Panc1 (cell line): ENCODE measurements around the gene TRMT11. TPM values are rescaled to one million over a fixed set of nuclear protein-coding genes. Genes with fewer than 3 reads are reported as not detected.

Experiments used
- ATAC-seq: fragments of 200-7000 bp; cut with Tn5 transposase; 2 replicates; pipeline ENCODE4 v1.9.1; 2020; ENCODE audit warnings: mild to moderate bottlenecking, moderate library complexity
- BruUV-seq: library from RNA; stranded (reverse); fragments of 400-500 nt; replicated peaks from 2 replicates; lab custom pipeline; 2021; lab: Mats Ljungman, UMichigan
- CTCF ChIA-PET: fragments of 300-600 bp; sonication (Branson Sonifier 250); formaldehyde crosslinking; loops from one replicate; lab custom pipeline; 2022; ENCODE audit warnings: antibody characterized with exemption; lab: Charles Lee
- POLR2A ChIA-PET: fragments of 300-600 bp; sonication (Branson Sonifier 250); formaldehyde crosslinking; loops from one replicate; lab custom pipeline; 2022; ENCODE audit warnings: antibody characterized with exemption; lab: Charles Lee
- DNase-seq: peaks from one replicate; pipeline ENCODE4 v3.0.0-alpha.2; 2010; ENCODE audit warnings: low read depth, low spot score
- H3K27ac ChIP-seq: 2 replicates; pipeline ENCODE4 v1.5.1; 2011; ENCODE audit warnings: mild to moderate bottlenecking, low read length, inconsistent platforms
- H3K27me3 ChIP-seq: fragments of 200-500 bp; sonication (Bioruptor generic); 2 replicates; pipeline ENCODE4 v1.6.0; 2014; ENCODE audit warnings: low read length, inconsistent platforms; ENCODE audit not compliant: control insufficient read depth, insufficient read depth
- H3K36me3 ChIP-seq: fragments of 200-500 bp; sonication (Bioruptor generic); 2 replicates; pipeline ENCODE4 v1.5.1; 2014; ENCODE audit warnings: inconsistent platforms, mild to moderate bottlenecking, low read length, moderate library complexity; ENCODE audit not compliant: control insufficient read depth, insufficient read depth
- H3K4me1 ChIP-seq: 2 replicates; pipeline ENCODE4 v1.5.1; 2011; ENCODE audit warnings: inconsistent platforms, mild to moderate bottlenecking, low read length, moderate library complexity; ENCODE audit not compliant: control insufficient read depth, insufficient read depth
- H3K4me3 ChIP-seq, 2 experiments: 2 replicates each; pipeline ENCODE4 v1.5.1; 2011 to 2012; ENCODE audit warnings: low read depth in 2 of 2, low read length in 2 of 2, mild to moderate bottlenecking in 2 of 2, inconsistent platforms in 1 of 2, moderate library complexity in 1 of 2
- H3K9me3 ChIP-seq: fragments of 200-500 bp; sonication (Bioruptor generic); 2 replicates; pipeline ENCODE4 v1.5.1; 2014; ENCODE audit warnings: low read depth, mild to moderate bottlenecking, inconsistent platforms, low read length, moderate library complexity; ENCODE audit not compliant: control insufficient read depth, insufficient read depth
- CTCF ChIP-seq: fragments of 450-650 bp; IDR thresholded peaks from 2 replicates; pipeline ENCODE4 v1.5.1; 2017; ENCODE audit warnings: mild to moderate bottlenecking
- POLR2AphosphoS5 ChIP-seq: IDR thresholded peaks from 2 replicates; pipeline ENCODE4 v1.6.1; 2012; ENCODE audit warnings: mild to moderate bottlenecking, low read depth, low read length, moderate library complexity
- REST ChIP-seq, 2 experiments: IDR thresholded peaks; 2 replicates each; pipeline ENCODE4 v1.6.1; 2011 to 2012; ENCODE audit warnings: low read depth in 2 of 2, control low read depth in 1 of 2, low read length in 1 of 2, mild to moderate bottlenecking in 1 of 2, moderate library complexity in 1 of 2; ENCODE audit not compliant: insufficient read depth in 1 of 2
- SIN3A ChIP-seq: IDR thresholded peaks from 2 replicates; pipeline ENCODE4 v1.6.1; 2012; ENCODE audit warnings: low read depth, mild to moderate bottlenecking, low read length, moderate library complexity, borderline replicate concordance; ENCODE audit not compliant: insufficient read depth
- TCF7L2 ChIP-seq: IDR thresholded peaks from 2 replicates; pipeline ENCODE4 v1.6.1; 2011; ENCODE audit warnings: mild to moderate bottlenecking, low read depth, low read length, inconsistent platforms
- in situ Hi-C: cut with HindIII; loops from 2 replicates; pipeline ENCODE4 v1.10.0; 2016; ENCODE audit warnings: low sequenced_read_pairs, low pct_unique_long_range_greater_than_20kb
- intact Hi-C: fragments of 100-400 bp; cut with micrococcal nuclease; formaldehyde crosslinking; loops from one replicate; pipeline ENCODE4 v1.10.0; 2022; ENCODE audit not compliant: unreplicated experiment
- total RNA-seq: library from RNA; stranded (reverse); gene quantifications from one replicate; pipeline ENCODE4 v1.2.1, GENCODE V29; 2021; ENCODE audit not compliant: unreplicated experiment

Gene TRMT11
- total RNA-seq, 1 experiment from 2014 or later = 34.3 TPM

- ChIA-PET CTCF (no interaction called here), POLR2A (no interaction called here)
- Histone ChIP-seq H3K36me3 (no peaks in the 10 kb centered on the region), H3K4me3 (no peak overlapping the region), H3K27me3 (no peaks in the 10 kb centered on the region), H3K4me1 (no peaks in the 10 kb centered on the region), H3K9me3 (no peaks in the 10 kb centered on the region), H3K27ac (no peak overlapping the region)
- TF ChIP-seq POLR2AphosphoS5 = no peak
- TF ChIP-seq SIN3A = no peak
- TF ChIP-seq CTCF = no peak
- no peak for TF ChIP-seq TCF7L2
- no peak for TF ChIP-seq REST (IDR thresholded peaks at IDR 0.05; ENCODE audit: insufficient read depth in 1 of 2, low read depth in 2 of 2, low read length in 1 of 2)
- ATAC-seq (no peak), DNase-seq (no peak)
- no TSS peak for BruUV-seq
- in situ Hi-C loops (no loop called here), intact Hi-C loops (no loop called here)
These were observed 7.2 kb upstream of the TRMT11 start for GRCh38 chr6:125979101-125979500.

GRCh38 chr6:125981571-125982185 is 4.7 kb upstream of the TRMT11 start:
- intact Hi-C loops (no loop called here), in situ Hi-C loops (no loop called here)
- Histone ChIP-seq H3K27me3 (no peaks in the 10 kb centered on the region), H3K4me1 (peaks cover 8% of the 10 kb centered on the region; the same call in 1 of the 2 replicates), H3K4me3 (no peak overlapping the region), H3K9me3 (no peaks in the 10 kb centered on the region), H3K27ac (no peak overlapping the region), H3K36me3 (no peaks in the 10 kb centered on the region; the same call in 1 of the 2 replicates)
- TF ChIP-seq SIN3A (no peak), TCF7L2 (no peak), CTCF (no peak), POLR2AphosphoS5 (no peak), REST (IDR thresholded peaks at IDR 0.05; ENCODE audit: insufficient read depth in 1 of 2, low read depth in 2 of 2, low read length in 1 of 2) (no peak)
- no peak for DNase-seq
- ATAC-seq = no peak
- POLR2A ChIA-PET = no interaction called here
- no TSS peak for BruUV-seq
- CTCF ChIA-PET = no interaction called here
